GM19023 (cell line): ENCODE measurements around the gene ARAP2.

Source experiments
- ATAC-seq: cut with Tn5 transposase; IDR thresholded peaks from one replicate; pipeline ENCODE4 v1.9.1; 2021; ENCODE audit warnings: mild to moderate bottlenecking, moderate library complexity; ENCODE audit not compliant: unreplicated experiment

Gene ARAP2

GRCh38 chr4:36220776-36221175 lies 23.5 kb downstream of the ARAP2 start:
- ATAC-seq, result no peak

- ATAC-seq, result no peak
Measured at GRCh38 chr4:36218121-36218520, 26.2 kb downstream of the ARAP2 start.

- no peak for ATAC-seq
Measured at GRCh38 chr4:36215627-36216026, 28.7 kb downstream of the ARAP2 start.

- no peak for ATAC-seq
Measured at GRCh38 chr4:36214735-36215485, 29.4 kb downstream of the ARAP2 start.

- no peak for ATAC-seq
Measured at GRCh38 chr4:36213977-36214376, 30.3 kb downstream of the ARAP2 start.

GRCh38 chr4:36211084-36211483 lies 33.2 kb downstream of the ARAP2 start:
- ATAC-seq, result no peak

GRCh38 chr4:36209941-36210649 lies 34.2 kb downstream of the ARAP2 start:
- peak; percentile 53 for ATAC-seq

- ATAC-seq, result peak; percentile 83
Measured at GRCh38 chr4:36208893-36209473, 35.3 kb downstream of the ARAP2 start.

- ATAC-seq, result no peak
Measured at GRCh38 chr4:36207831-36208520, 36.3 kb downstream of the ARAP2 start.

GRCh38 chr4:36207367-36207766 lies 36.9 kb downstream of the ARAP2 start:
- no peak for ATAC-seq

- ATAC-seq, result no peak
Measured at GRCh38 chr4:36206603-36207311, 37.6 kb downstream of the ARAP2 start.

- ATAC-seq, result no peak
Measured at GRCh38 chr4:36206012-36206411, 38.3 kb downstream of the ARAP2 start.

GRCh38 chr4:36198861-36199260 lies 45.5 kb downstream of the ARAP2 start:
- no peak for ATAC-seq

GRCh38 chr4:36198068-36198808 lies 46.1 kb downstream of the ARAP2 start:
- ATAC-seq, result no peak

- no peak for ATAC-seq
Measured at GRCh38 chr4:36197501-36197900, 46.8 kb downstream of the ARAP2 start.

- ATAC-seq, result no peak
Measured at GRCh38 chr4:36196145-36196913, 48.0 kb downstream of the ARAP2 start.

GRCh38 chr4:36192922-36193321 lies 51.4 kb downstream of the ARAP2 start:
- no peak for ATAC-seq

GRCh38 chr4:36189511-36190226 lies 54.6 kb downstream of the ARAP2 start:
- ATAC-seq, result peak; percentile 80
